ENCODE results near the gene ZIC2.

The ZIC2 gene

GRCh38 chr13:99988529-99989275 is 7.1 kb downstream of the ZIC2 start:
- DNase-seq, result no peak

DNA sequence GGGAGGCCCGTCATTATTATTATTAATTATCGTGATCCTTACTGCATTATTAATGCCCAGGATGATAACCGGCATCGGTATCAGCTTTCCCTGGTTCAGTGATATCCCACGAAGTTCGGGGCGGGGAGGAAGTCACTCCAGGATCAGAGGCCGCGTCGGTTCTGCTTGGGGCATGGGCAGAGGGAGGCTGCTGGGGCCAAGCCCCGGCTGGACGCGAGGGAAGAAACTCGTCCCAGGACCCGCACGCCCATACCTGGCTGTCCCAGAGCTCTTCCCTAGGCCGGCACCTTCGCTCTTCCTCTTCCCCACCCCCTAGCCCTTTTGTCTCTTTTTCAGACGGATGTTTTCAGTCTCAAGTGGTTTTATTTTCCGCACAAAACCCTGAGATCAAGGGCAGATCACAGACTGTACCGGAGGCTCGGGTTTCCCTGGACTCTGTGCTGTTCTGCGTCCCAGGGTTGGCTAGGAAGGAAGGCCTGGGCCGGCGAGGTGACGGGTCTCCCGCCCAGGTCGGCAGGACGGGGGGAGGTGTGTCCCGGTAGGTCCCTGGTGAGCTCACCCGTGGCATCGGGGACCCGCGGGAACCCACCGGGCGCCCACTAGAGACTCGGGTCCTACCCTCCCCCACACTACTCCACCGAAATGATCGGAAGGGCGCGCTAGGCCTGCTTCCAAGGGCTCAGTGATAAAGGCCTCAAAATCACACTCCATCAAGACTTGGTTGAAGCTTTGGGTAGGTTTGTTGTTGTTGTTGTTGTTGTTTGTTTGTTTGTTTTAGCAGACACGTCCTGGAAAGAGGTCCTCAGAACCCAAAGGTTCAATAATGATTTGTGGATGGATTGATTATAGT is 7.9 kb downstream of the ZIC2 start:
- no peak for DNase-seq

- DNase-seq, result no peak
These were observed 8.8 kb downstream of the ZIC2 start for GRCh38 chr13:99990126-99990977.

- no peak for DNase-seq
These were observed 9.6 kb downstream of the ZIC2 start for GRCh38 chr13:99991013-99991827.

DNA sequence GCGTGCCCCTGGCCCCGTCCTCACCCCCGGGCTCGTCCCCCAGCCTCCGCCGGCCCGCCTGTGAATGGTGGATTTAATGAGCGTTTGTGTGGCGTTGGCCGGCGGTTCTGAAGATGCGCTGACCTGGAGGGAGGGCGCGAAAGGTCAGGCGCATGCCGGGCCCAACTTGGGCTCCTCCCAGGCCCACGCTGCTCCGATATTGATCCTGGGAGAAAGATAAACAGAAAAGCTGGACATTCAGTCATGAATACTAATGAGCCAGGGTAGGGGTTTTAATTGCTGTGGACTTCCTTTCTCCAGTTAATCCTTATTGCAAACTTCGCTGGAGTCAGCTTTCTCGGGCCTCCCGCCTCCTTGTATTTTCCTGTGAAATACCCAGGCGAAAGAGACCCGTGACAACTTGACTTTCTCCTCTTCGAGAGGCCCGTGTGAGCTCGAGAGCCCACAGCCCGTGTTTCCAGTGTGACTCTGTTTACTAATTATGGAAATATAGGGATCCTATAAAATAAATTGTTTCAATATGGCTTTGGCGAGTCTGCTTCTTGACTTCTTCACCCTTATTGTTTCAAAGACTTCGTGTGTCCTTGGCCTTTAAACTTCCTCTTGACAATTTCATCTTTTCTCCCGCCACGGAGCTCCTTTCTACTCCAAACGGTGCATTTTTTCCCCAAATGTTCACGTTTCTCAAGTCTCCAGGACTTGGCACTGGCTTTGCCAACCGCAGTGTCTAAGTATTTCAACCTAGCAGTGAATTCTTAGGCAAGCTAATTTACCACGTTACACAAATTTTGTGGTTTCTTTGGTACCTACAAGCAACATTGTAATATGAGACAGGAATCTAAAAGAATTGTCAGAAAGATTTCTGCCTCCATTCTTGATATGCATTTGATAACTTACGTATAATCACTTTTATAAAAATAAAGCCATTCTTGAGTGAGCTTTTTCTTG is 10.5 kb downstream of the ZIC2 start:
- no peak for DNase-seq

GRCh38 chr13:99992949-99993351 is 11.4 kb downstream of the ZIC2 start:
- no peak for DNase-seq

DNA sequence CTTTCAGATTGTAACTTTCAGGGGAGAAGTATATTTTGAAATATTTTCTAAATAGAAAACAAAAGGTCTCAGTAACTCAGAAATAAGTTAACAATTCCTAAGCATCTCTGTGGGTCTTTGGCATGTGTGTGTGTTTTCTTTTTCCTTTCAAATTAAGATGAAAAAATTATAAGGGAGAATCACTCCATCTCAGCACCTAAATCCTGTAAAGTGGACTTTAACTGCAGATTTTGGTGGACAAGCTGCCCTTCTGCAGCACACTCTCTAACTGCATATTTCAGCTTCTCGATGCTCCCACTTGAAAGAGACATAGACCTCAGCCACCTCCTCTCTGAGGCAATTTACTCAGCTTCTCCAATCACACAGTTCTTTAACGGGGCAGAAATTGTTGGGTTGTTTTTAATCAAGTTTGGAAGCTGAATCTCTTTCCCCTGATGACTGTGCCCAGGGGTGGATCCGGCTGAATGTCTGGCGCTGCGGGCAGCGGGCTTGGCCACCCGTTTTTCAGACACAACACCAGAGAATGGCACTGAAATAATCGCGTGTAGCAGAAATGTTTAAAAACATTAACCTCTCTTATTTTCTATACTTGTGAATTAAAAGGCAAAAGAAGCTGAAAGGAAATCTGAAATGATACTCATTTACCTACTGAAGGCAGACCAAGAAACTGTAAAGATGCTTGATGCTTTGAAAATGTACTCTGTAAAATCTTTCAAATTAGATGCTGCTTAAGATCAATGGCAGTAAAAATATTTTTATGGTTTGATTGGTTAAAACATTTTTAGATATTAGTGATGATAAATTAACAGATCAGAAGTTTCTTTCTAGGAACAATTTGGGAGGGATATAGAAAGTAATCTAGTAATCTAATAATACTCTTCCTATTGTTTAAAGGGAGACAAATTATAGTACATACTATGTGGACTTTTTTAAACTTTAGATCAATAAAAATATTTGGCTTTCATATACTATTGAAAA is 12.4 kb downstream of the ZIC2 start:
- no peak for DNase-seq

DNA sequence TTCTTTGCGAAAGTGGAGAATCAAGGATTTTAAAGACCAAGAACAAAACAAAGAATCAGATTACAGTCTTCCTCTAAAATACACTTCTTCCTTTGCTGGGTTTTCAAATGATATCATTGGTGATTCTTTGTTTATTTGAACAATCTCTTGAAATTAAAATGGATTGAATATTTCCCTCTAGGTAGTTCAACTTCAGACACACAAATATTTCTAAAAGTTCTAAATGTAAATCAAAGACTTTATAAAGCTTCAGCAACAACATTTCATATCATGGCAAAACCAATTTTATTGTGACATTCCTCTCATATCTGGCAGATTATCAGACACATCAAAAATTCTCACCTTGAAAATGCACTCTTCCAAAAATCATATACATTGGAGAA is 13.0 kb downstream of the ZIC2 start:
- no peak for DNase-seq

GRCh38 chr13:99995104-99995588 is 13.6 kb downstream of the ZIC2 start:
- DNase-seq, result no peak

- no peak for DNase-seq
These were observed 14.2 kb downstream of the ZIC2 start for GRCh38 chr13:99995589-99996380.

- no peak for DNase-seq
These were observed 14.9 kb downstream of the ZIC2 start for GRCh38 chr13:99996381-99996973.

- DNase-seq, result no peak
These were observed 16.2 kb downstream of the ZIC2 start for GRCh38 chr13:99997702-99998214.

- DNase-seq, result no peak
These were observed 16.7 kb downstream of the ZIC2 start for GRCh38 chr13:99998261-99998660.

DNA sequence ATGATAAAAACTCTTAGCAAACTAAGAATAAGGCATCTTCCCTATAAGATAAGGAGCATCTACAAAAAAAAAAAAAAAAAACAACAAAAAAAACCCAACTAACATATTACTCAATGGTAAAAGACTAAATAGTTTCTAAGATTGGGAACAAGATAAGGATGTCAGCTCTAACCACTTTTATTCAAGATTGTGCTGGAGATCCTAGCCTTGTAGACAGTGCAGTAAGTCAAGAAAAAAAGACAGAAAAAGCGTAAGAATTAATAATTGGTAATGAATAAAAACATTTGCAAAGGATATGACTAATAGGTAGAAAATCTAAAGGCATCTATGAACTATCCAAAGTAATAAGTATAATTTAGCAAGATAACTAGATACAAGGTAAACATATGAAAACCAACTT is 33.0 kb downstream of the ZIC2 start:
- no peak for DNase-seq

DNA sequence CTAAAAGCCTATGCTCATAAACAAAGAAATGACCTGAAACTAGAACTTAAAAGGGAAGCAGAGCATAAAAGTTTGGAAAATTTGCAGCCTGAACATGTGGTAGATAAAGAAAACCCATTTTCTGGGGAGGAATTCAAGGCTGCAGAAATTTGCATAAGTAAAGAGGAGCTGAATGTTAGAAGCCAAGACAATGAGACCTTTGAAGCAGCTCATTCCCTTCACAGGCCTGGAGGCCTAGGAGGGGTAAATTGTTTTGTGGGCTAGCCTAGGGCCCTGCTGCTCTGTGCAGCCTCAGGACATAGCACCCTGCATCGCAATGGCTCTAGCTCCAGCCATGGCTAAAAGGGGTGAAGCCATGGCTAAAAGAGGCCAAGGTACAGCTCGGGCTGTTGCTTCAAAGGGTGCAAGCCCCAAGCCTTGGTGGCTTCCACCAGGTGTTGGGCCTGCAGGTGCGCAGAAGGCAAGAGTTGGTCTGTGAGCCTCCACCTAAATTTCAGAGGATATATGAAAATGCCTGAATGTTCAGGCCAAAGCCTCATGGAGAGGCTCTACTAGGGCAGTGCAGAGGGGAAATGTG is 38.3 kb downstream of the ZIC2 start:
- no peak for DNase-seq

DNA sequence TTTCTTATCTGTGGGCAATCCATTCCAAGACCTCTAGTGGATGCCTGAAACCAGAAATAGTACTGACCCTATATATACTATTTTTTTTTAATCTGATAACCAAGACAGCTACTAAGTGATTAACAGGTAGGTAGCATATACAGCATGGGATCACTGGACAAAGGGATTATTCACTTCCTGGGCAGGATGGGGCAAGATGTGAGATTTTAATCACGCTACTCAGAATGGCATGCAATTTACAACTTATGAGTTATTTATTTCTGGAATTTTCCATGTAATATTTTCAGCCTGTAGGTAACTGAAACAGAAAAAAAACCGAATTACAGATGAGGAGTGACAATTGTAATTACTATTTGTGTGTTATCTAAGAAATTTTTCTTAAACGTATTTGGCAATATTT is 41.2 kb downstream of the ZIC2 start:
- no peak for DNase-seq

- DNase-seq, result no peak
These were observed 42.4 kb downstream of the ZIC2 start for GRCh38 chr13:100024023-100024422.

DNA sequence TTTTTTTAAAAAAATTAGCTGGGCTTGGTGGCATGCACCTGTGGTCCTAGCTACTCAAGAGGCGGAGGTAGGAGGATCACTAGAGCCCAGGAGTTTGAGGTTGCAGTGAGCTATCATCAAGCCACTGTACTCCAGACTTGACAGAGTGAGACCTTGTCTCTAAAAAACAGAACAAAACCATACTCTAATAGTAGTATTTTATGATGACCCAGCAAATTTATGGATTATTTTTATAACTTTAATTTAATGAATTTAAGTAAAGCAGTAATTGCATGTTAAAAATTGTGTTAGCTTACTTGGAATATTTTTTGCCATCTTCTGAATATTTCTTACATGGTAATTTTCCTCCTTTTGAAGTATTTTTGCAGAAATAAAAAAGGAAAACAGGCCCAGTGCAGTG is 48.3 kb downstream of the ZIC2 start:
- DNase-seq, result no peak

Data from activated T-cell treated with anti-CD3 and anti-CD28 coated beads for 4 hours (primary cell).